ENCODE results near the gene DYNLT2B.

Gene DYNLT2B

GRCh38 chr3:196274585-196274984 is 43.5 kb downstream of the DYNLT2B start:
- in situ Hi-C loops (cut with MboI; ENCODE audit: low sequenced_read_pairs) = no loop called here

- in situ Hi-C loops (cut with MboI; ENCODE audit: low sequenced_read_pairs) = no loop called here
Observed at GRCh38 chr3:196273655-196274054, 44.4 kb downstream of the DYNLT2B start.

DNA sequence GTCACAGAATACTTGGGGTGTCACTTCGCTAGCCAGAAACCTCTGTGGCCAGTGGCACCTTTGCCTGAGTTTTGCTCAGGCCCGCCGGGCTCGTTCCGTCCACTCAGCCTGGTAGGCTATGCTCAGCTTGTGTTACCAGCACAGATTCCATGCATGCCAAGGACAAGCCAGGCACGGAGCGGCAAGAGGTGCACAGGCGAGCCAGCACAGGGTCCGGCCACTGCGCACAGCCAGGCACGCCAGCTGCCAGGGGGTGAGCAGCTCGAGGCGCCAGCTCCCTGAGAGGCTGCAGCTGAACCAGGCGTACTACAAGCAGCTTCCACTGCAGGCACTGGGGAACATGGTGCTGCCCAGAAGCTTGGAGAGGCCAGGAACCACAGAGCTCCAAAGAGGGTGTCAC is 45.2 kb downstream of the DYNLT2B start:
- in situ Hi-C loops (cut with MboI; ENCODE audit: low sequenced_read_pairs) = no loop called here

DNA sequence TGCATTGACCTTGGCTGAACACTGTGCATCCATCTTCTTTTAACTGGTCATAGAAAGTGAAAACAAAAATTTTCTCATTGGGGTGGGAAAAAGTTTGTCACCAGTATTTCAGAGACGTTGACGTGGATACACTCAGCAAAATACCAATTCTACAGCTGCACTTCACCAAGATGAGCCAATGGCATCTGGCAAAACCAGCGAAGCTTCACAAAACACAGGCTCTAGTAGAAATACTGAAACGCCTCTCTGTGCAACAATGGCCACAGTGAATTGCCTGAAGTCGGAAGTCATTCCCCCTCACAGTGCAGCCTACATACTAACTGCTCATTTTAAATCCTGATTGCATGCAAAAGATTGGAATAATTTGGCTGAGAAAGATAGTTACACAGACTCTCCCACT is 47.5 kb downstream of the DYNLT2B start:
- in situ Hi-C loops (cut with MboI; ENCODE audit: low sequenced_read_pairs) = no loop called here

DNA sequence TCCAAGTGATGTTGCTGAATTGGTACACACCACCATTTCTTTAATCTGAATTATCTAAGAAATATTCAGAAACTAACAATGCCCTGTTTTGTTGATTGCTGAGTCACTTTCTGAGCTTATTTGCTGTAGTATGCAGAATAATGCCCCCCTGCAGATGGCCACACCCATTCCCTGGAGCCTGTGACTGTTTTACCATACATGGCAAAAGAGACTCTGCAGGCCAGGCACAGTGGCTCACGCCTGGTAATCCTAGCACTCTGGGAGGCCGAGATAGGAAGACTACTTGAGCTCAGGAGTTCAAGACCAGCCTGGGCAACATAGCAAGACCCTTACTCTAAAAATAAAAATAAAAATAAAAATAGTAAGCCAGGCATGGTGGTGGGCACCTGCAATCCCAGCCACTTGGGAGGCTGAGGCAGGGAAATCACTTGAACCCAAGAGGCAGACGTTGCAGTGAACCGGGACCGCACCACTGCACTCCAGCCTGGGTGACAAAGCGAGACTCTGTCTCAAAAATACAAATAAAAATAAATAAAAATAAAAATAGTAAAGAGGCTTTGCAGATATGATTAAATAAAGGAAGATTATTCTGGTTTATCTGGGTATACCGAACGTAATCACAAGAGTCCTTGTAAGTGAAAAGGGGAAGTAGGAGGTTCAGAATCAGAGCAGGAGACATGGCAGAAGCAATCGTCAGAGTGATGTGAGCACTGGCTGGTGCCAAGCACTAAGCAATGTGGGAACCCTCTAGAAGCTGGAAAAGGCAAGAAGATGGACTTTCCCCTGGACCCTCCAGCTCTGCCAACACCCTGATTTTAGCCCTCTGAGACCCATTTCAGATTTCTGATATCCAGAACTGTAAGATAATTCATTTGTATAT is 49.5 kb downstream of the DYNLT2B start:
- in situ Hi-C loops (cut with MboI; ENCODE audit: low sequenced_read_pairs) = no loop called here

GRCh38 chr3:196263819-196264218 is 54.2 kb downstream of the DYNLT2B start:
- in situ Hi-C loops (cut with MboI; ENCODE audit: low sequenced_read_pairs) = no loop called here

- in situ Hi-C loops (cut with MboI; ENCODE audit: low sequenced_read_pairs) = no loop called here
Observed at GRCh38 chr3:196260784-196261183, 57.3 kb downstream of the DYNLT2B start.

DNA sequence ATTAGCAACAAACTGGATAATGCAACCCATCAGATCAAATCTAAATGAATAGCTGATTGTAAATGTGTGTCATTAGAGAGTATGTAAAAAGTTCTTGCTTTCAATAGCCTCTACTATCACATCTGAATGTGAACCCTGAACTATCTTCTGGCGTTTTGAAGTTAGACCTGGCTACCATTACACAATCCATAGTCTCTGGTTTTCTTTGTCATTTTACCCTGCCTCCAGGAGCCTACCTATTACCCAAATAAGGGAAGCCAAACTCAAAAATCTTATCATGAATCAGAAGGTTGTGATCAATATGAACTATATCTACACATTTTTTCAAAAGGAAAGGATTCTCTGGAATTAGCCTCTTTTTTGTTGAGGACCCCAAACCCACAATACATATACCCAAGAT is 62.3 kb downstream of the DYNLT2B start:
- in situ Hi-C loops (cut with MboI; ENCODE audit: low sequenced_read_pairs) = loop anchor here (5.0 kb wide), 1 partner anchor 262 kb away; the partner anchor contains the start of gene SMCO1

DNA sequence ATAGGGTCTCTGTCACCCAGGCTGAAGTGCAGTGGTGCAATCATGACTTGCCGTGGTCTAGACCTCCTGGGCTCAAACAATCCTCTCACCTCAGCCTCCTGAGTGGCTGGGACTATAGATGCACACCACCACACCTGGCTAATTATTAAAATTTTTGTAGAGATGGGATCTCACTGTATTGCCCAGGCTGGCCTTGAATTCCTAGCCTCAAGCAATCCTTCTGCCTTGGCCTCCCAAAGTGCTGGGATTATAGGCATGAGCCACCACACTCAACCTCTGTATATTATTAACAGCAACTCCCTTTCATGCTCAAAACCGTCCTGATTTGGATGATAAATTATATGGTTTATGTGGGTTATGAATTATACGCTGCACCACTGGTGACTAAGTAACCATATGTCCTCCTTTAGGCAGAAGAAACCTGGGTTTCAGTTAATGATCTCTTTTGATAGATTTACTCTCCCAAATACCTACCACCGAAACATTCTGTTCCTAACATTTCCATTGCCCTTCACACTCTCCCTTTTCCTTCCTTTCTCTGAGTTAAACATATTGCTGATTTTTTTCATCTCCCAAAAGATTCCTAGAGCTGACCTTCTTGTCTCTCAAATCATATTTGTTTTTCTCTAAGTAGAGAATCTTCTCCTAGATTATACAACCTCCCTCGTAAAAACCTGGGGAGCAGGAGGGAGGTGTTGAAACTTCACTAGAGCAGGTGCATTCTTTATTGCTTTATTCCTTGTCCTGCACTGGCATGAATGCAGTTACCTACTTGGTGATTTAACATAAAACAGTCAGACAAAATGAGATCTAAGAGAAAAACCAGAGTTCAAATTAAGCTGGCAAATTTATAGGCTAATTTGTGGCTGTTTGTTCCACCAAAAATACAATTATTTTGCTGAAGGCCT is 63.4 kb downstream of the DYNLT2B start:
- in situ Hi-C loops (cut with MboI; ENCODE audit: low sequenced_read_pairs) = loop anchor here (5.0 kb wide), 1 partner anchor 263 kb away; the partner anchor contains the start of gene SMCO1

DNA sequence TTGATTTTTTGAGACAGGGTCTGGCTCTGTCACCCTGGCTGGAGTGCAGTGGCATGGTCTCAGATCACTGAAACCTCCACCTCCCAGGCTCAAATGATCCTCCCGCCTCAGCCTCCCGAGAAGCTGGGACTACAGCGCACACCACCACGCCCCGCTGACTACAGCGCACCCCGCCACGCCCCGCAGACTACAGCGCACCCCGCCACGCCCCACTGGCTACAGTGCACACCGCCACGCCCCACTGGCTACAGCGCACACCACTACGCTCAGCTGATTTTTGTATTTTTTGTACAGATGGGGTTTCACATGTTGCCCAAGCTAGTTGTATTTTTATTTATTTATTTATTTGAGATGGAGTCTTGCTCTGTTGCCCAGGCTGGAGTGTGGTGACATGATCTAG is 66.1 kb downstream of the DYNLT2B start:
- in situ Hi-C loops (cut with MboI; ENCODE audit: low sequenced_read_pairs) = no loop called here

DNA sequence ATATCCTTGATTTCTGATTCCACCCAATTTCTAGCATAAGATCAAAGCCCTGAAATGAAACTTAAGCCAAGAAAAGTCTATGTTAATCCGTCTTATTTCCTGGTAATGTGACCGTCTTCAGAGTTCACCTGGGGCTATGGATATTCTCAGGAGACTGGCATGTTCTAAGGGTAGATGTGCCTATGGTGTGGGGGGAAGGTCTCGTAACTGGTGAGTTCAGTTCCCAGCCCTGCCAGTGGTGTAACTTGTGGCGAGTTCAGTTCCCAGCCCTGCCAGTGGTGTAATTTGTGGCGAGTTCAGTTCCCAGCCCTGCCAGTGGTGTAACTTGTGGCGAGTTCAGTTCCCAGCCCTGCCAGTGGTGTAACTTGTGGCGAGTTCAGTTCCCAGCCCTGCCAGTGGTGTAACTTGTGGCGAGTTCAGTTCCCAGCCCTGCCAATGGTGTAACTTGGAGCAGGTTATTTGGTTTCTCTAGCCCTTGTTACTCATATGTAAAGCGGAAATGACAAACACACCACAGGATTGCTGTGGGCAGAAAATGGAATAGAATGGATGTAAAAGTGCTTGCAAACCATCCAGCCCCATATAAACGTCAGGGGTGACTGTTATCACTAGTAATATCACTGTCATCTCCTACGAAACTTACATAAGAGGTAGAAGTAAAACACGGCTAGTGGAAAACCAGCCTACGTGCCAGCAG is 71.3 kb downstream of the DYNLT2B start:
- in situ Hi-C loops (cut with MboI; ENCODE audit: low sequenced_read_pairs) = loop anchor here (25.0 kb wide), 1 partner anchor 916 kb away; no protein-coding TSS in a partner anchor

- in situ Hi-C loops (cut with MboI; ENCODE audit: low sequenced_read_pairs) = loop anchor here (25.0 kb wide), 1 partner anchor 918 kb away; no protein-coding TSS in a partner anchor
Observed at GRCh38 chr3:196244166-196244565, 73.9 kb downstream of the DYNLT2B start.

- in situ Hi-C loops (cut with MboI; ENCODE audit: low sequenced_read_pairs) = loop anchor here (25.0 kb wide), 1 partner anchor 921 kb away; no protein-coding TSS in a partner anchor
Observed at GRCh38 chr3:196241704-196242103, 76.3 kb downstream of the DYNLT2B start.
